H9 (cell line): Measurements from ENCODE around the gene KCTD1. TPM values are rescaled to one million over a fixed set of nuclear protein-coding genes. Genes with fewer than 3 reads are reported as not detected.

Source experiments
- DNase-seq: peaks from one replicate; pipeline ENCODE4 v3.0.0-alpha.2; 2017
- H2AFZ ChIP-seq: one replicate; pipeline ENCODE4 v1.6.1; 2013; ENCODE audit warnings: mild to moderate bottlenecking, low read length, control low read depth, moderate library complexity
- H2AK5ac ChIP-seq: 2 replicates; pipeline ENCODE4 v1.6.1; 2013; ENCODE audit warnings: low read length, control low read depth, mixed read lengths; ENCODE audit not compliant: insufficient read length
- H2BK120ac ChIP-seq: one replicate; pipeline ENCODE4 v1.6.1; 2013; ENCODE audit warnings: low read depth, mild to moderate bottlenecking, low read length, control low read depth, inconsistent platforms; ENCODE audit not compliant: poor library complexity, severe bottlenecking
- H2BK12ac ChIP-seq: 2 replicates; pipeline ENCODE4 v1.6.1; 2013; ENCODE audit warnings: low read length, control low read depth, mixed read lengths, low read depth; ENCODE audit not compliant: insufficient read length
- H2BK15ac ChIP-seq: 2 replicates; pipeline ENCODE4 v1.6.1; 2013; ENCODE audit warnings: low read depth, low read length, control low read depth
- H2BK20ac ChIP-seq: one replicate; pipeline ENCODE4 v1.6.1; 2013; ENCODE audit warnings: low read depth, mild to moderate bottlenecking, low read length, control low read depth, inconsistent platforms; ENCODE audit not compliant: poor library complexity, severe bottlenecking
- H2BK5ac ChIP-seq: 2 replicates; pipeline ENCODE4 v1.6.1; 2013; ENCODE audit warnings: low read length, control low read depth, mixed read lengths; ENCODE audit not compliant: insufficient read length
- H3K14ac ChIP-seq: 2 replicates; pipeline ENCODE4 v1.6.1; 2013; ENCODE audit warnings: low read length, control low read depth; ENCODE audit not compliant: insufficient read depth
- H3K18ac ChIP-seq: 2 replicates; pipeline ENCODE4 v1.6.1; 2013; ENCODE audit warnings: low read depth, mild to moderate bottlenecking, mixed read lengths, low read length, control low read depth; ENCODE audit not compliant: insufficient read length
- H3K23ac ChIP-seq: 2 replicates; pipeline ENCODE4 v1.6.1; 2013; ENCODE audit warnings: low read length, control low read depth, mixed read lengths, low read depth; ENCODE audit not compliant: insufficient read length
- H3K23me2 ChIP-seq: 2 replicates; pipeline ENCODE4 v1.6.1; 2013; ENCODE audit warnings: low read depth, mild to moderate bottlenecking, mixed read lengths, low read length, control low read depth; ENCODE audit not compliant: insufficient read length, poor library complexity, severe bottlenecking
- H3K27ac ChIP-seq: 2 replicates; pipeline ENCODE4 v1.5.1; 2013; ENCODE audit warnings: low read length, control low read depth, mixed read lengths, low read depth; ENCODE audit not compliant: insufficient read length
- H3K27me3 ChIP-seq: 2 replicates; pipeline ENCODE4 v1.6.1; 2013; ENCODE audit warnings: low read length, control low read depth, inconsistent platforms; ENCODE audit not compliant: insufficient read depth
- H3K4ac ChIP-seq: 2 replicates; pipeline ENCODE4 v1.6.1; 2013; ENCODE audit warnings: low read depth, mild to moderate bottlenecking, control low read depth, inconsistent platforms, low read length, moderate library complexity
- H3K4me1 ChIP-seq: 2 replicates; pipeline ENCODE4 v1.6.1; 2013; ENCODE audit warnings: low read length, control low read depth, inconsistent platforms; ENCODE audit not compliant: insufficient read depth
- H3K4me2 ChIP-seq: 2 replicates; pipeline ENCODE4 v1.6.1; 2013; ENCODE audit warnings: low read length, control low read depth, mixed read lengths; ENCODE audit not compliant: insufficient read length, insufficient read depth
- H3K56ac ChIP-seq: 2 replicates; pipeline ENCODE4 v1.6.1; 2013; ENCODE audit warnings: low read depth, mild to moderate bottlenecking, mixed read lengths, low read length, control low read depth; ENCODE audit not compliant: insufficient read length
- H3K79me1 ChIP-seq: 2 replicates; pipeline ENCODE4 v1.6.1; 2013; ENCODE audit warnings: low read depth, mild to moderate bottlenecking, moderate library complexity, low read length, control low read depth, inconsistent platforms; ENCODE audit not compliant: insufficient read depth, poor library complexity, severe bottlenecking
- H3K79me2 ChIP-seq: 2 replicates; pipeline ENCODE4 v1.6.1; 2013; ENCODE audit warnings: low read length, control low read depth, inconsistent platforms; ENCODE audit not compliant: insufficient read depth
- H3K9ac ChIP-seq: 2 replicates; pipeline ENCODE4 v1.6.1; 2013; ENCODE audit warnings: low read length, control low read depth, mixed read lengths; ENCODE audit not compliant: insufficient read length; ENCODE audit errors: extremely low read depth
- H3K9me3 ChIP-seq: one replicate; pipeline ENCODE4 v1.6.1; 2013; ENCODE audit warnings: low read depth, low read length, inconsistent platforms; ENCODE audit not compliant: control insufficient read depth
- H3T11ph ChIP-seq: one replicate; pipeline ENCODE4 v1.6.1; 2013; ENCODE audit warnings: mild to moderate bottlenecking, low read length, control low read depth, inconsistent platforms
- H4K20me1 ChIP-seq: one replicate; pipeline ENCODE4 v1.6.1; 2013; ENCODE audit not compliant: control insufficient read depth, insufficient read length, insufficient read depth
- H4K5ac ChIP-seq: 2 replicates; pipeline ENCODE4 v1.6.1; 2013; ENCODE audit warnings: low read depth, mild to moderate bottlenecking, mixed read lengths, low read length, control low read depth; ENCODE audit not compliant: insufficient read length
- H4K8ac ChIP-seq: replicated peaks from 2 replicates; pipeline ENCODE4 v1.6.1; 2013; ENCODE audit warnings: low read length, control low read depth, mixed read lengths, low read depth; ENCODE audit not compliant: insufficient read length
- H4K91ac ChIP-seq: 2 replicates; pipeline ENCODE4 v1.6.1; 2013; ENCODE audit warnings: low read depth, mild to moderate bottlenecking, moderate library complexity, mixed read lengths, low read length, control low read depth; ENCODE audit not compliant: insufficient read length
- H3K27ac Mint-ChIP-seq, 3 experiments: 2 replicates in 2 of 3; 3 replicates in 1 of 3; pipeline ENCODE4 v1.8.0; 2020 to 2021; ENCODE audit warnings: mixed read lengths in 3 of 3, mild to moderate bottlenecking in 1 of 3, moderate library complexity in 1 of 3
- H3K27me3 Mint-ChIP-seq: 2 replicates; pipeline ENCODE4 v1.8.0; 2021; ENCODE audit warnings: low read depth, mild to moderate bottlenecking, moderate library complexity, mixed read lengths
- H3K36me3 Mint-ChIP-seq, 3 experiments: 2 replicates in 2 of 3; 3 replicates in 1 of 3; pipeline ENCODE4 v1.8.0; 2020 to 2021; ENCODE audit warnings: low read depth in 3 of 3, mixed read lengths in 3 of 3; ENCODE audit not compliant: insufficient read depth in 1 of 3
- H3K4me1 Mint-ChIP-seq, 2 experiments: 2 replicates each; pipeline ENCODE4 v1.8.0; 2020; ENCODE audit warnings: mixed read lengths in 2 of 2
- H3K4me3 Mint-ChIP-seq, 2 experiments: 2 replicates in 1 of 2; 3 replicates in 1 of 2; pipeline ENCODE4 v1.8.0; 2020 to 2021; ENCODE audit warnings: mild to moderate bottlenecking in 2 of 2, mixed read lengths in 2 of 2, moderate library complexity in 1 of 2
- H3K9me3 Mint-ChIP-seq, 2 experiments: 2 replicates in 1 of 2; 3 replicates in 1 of 2; pipeline ENCODE4 v1.8.0; 2020; ENCODE audit warnings: mild to moderate bottlenecking in 2 of 2, mixed read lengths in 2 of 2, moderate library complexity in 1 of 2
- CTCF ChIP-seq: fragments of 200-600 bp; sonication (generic); conservative IDR thresholded peaks from 3 replicates; pipeline ENCODE4 v1.8.0; 2021; ENCODE audit warnings: antibody characterized with exemption, mild to moderate bottlenecking
- WGBS: extraction: QIAGEN DNeasy Blood & Tissue Kit; methylation state at CpG from one replicate; pipeline ENCODE4 v1.1.7; 2013; ENCODE audit warnings: missing lambda C conversion rate, low lambda C conversion rate, mixed read lengths; ENCODE audit not compliant: insufficient read length; ENCODE audit errors: extremely low coverage; 5-methylcytosine and 5-hydroxymethylcytosine counted together
- total RNA-seq: library from RNA; stranded (reverse); gene quantifications from 2 replicates; pipeline ENCODE4 v1.2.1, GENCODE V29; 2021

Gene KCTD1
- total RNA-seq, 1 experiment from 2014 or later: 10.8 TPM

GRCh38 chr18:26547646-26548414 lies 523 bp downstream of the KCTD1 start:
- no peak overlapping the region for H3K27ac ChIP-seq
- Mint-ChIP-seq H3K27ac (no peak overlapping the region), H3K9me3 (no peaks in the 10 kb centered on the region)

More at GRCh38 chr18:26547646-26548414, 523 bp downstream of the KCTD1 start:
- Histone ChIP-seq H2AFZ (no peak overlapping the region), H3K18ac (no peak overlapping the region), H2BK120ac (no peak overlapping the region), H3K79me2 (no peaks in the 10 kb centered on the region), H3K4me1 (0 out of 2 replicates have a peak, but pooled peaks cover 2% of the 10 kb centered on the region), H3K23me2 (peaks cover 27% of the 10 kb centered on the region), H3K9ac (no peak overlapping the region), H3K9me3 (no peaks in the 10 kb centered on the region), H4K20me1 (peaks cover 2% of the 10 kb centered on the region), H4K91ac (no peak overlapping the region), H3K79me1 (no peaks in the 10 kb centered on the region), H3K14ac (no peak overlapping the region), H4K5ac (no peak overlapping the region), H3K23ac (no peak overlapping the region), H4K8ac (no peak overlapping the region), H2BK12ac (no peak overlapping the region), H3K4me2 (peak overlapping the region; percentile 83), H3T11ph (no peak overlapping the region), H2BK15ac (no peak overlapping the region), H3K27me3 (peaks cover 43% of the 10 kb centered on the region), H3K56ac (no peak overlapping the region), H2BK20ac (no peak overlapping the region), H2AK5ac (no peak overlapping the region), H3K4ac (no peak overlapping the region), H2BK5ac (no peak overlapping the region)
- peak overlapping the region; percentile 74 to 88 for H3K4me3 Mint-ChIP-seq
- H3K27me3 Mint-ChIP-seq: peaks cover 71% of the 10 kb centered on the region
- no CpG with 5 or more reads among the region's 84 CpGs for WGBS
- peak; percentile 73 for TF ChIP-seq CTCF
- H3K4me1 Mint-ChIP-seq: peaks cover 36 to 50% of the 10 kb centered on the region in 2 experiments
- peaks cover 0 to 3% (median 0%) of the 10 kb centered on the region in 3 experiments; a peak in 1 of 7 replicates for H3K36me3 Mint-ChIP-seq
- peak; percentile 86 for DNase-seq
